HG03108 (cell line): ENCODE measurements around the gene TOMM6.
A peak's percentile ranks its signal among the peaks of the same experiment; 100 is the strongest.
"Not testable (repeated sequence)": the region's sequence is repeated elsewhere in the genome, so short reads cannot be mapped to it uniquely, and the experiment has no call there.

Source experiments
- ATAC-seq: cut with Tn5 transposase; IDR thresholded peaks from one replicate; pipeline ENCODE4 v1.9.1; 2021; ENCODE audit warnings: moderate library complexity; ENCODE audit not compliant: unreplicated experiment

The TOMM6 gene

DNA sequence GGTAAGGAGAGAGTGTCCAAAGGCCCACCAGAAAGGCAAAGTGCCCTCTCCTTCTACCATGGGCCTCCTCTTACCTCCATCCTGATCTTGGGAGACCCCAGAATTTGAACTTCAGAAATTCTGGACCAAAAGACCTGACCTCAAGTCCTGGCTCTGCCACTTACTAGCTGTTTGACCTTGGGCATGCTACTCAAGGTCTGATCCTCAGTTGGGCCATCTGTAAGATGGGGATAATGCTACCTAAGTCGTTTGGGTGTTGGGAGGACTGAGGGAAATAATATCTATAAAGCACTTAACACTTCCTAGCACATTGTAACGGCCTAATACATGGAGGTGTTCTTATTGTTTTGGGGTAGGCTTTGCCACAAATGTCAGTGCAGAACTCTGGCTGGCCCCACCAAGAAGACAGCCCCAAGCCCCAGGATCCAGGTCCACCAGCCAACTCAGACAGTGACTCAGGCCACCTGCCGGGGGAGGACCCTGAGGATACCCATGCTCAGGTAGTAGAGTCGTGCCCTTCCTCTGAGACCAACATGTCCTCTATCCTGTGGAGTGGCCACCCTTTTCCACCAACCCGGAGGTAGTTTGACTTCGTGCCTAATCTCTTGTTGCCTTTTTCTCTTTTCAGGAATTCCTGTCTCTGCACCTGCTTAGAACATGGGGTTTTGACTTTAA is 4.3 kb upstream of the TOMM6 start:
- no peak for ATAC-seq

DNA sequence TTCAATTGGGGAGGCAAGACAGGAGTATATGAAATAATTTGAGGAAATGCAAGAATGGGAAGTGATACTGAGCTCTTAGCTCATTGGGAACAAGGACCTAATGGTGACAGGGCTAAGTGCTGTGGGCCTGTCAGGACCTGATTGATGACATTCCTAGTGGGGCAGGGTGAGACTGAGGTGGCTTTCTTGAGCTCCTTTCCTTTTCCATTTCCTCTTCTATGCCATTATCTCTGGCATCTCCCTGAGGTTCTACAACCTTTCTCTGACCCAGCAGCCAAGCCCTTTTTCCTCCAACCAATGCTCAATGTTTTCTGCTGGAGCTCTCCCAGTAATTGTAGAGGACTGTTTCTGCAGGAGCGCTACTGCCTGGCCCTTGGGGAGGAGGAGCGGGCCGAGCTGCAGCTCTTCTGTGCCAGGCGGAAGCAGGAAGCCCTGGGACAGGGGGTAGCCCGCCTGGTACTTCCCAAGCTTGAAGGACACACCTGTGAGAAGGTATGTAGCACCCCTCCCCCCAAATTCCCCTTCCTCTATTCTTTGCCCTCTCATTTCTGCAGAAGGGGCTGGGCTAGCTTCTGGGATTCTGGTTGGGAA is 2.8 kb upstream of the TOMM6 start:
- ATAC-seq = no peak

GRCh38 chr6:41785254-41785653 is 2.2 kb upstream of the TOMM6 start:
- ATAC-seq = no peak

DNA sequence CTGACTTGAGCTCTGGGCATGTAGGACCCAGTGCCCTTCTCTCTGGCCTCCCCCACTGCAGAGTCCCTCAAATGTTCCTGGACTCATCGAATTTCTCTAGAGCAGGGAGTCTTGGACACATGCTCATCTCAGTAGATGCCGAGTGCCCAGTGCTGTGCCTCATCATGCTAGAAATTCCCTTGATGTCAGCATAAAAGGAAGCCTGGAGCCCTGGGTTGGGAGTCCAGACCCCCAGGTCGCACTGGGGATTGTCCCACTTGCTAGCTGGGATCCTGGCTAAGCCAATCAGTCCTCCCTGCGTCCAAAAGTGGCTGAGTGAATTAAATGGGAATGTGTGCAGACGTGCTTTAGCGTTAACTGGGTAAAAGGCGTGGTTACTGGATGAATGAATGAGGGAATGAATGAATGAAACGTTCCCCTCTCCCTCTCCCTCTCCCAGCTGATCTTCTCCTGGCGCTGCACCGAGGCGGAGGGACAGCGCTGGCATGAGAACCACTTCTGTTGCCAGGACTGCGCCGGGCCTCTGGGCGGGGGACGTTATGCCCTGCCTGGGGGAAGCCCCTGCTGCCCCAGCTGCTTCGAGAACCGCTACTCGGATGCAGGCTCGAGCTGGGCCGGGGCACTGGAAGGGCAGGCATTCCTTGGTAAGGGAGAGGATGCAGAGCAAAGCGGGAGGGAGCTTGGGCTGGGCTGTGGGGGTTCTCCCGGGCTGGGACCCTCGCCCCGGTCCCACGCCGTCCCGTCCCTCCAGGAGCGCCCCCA is 1.6 kb upstream of the TOMM6 start:
- no peak for ATAC-seq

DNA sequence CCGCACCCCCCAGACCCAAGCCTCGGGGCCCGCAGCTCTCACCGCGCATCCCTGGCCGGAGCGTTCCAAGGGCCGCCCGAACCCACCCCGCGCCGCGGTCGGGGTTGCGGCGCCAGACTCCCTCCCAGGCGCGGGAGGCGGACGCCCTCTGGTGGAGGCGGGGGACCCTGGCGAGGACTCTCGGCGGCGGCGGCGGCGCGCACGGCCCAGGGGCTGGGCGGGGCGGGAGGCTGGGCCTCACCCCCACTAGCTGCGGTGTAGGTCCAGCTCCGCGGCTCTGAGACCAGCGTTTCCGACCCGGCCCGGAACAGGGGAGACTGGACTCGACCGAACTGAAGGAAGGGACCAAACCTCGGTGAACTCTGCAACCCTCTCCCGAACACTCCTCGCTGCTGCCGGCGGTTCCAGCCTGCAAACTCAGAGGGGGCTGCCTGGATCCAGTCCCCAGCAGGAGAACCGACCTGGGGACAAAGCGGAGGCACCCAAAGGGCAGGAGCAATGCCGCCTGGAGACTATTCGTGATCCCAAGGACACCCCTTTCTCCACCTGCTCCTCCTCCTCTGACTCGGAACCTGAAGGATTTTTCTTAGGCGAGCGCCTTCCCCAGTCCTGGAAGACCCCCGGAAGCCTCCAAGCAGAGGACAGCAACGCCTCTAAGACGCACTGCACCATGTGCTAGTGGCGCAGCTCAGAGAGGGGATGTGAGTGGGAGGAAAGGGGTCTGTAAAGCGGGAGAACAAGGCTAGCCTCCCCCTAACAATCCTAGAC is 859 bp upstream of the TOMM6 start:
- peak; percentile 56 for ATAC-seq

DNA sequence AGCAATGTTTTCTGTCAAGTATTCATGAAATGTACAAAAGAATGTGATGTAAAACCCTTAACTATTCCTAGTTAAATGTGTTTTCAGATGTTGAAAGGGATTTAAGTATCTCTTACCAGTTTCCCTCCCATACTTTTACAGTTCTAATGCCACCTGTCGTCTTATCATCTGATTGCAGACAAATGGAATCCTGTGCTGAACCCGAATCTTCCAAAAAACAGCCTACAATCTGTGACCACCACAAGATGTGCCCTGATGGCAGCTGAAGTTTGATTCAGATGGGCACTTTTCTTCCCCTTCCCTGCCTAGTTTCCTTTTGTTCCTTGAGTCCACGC is 1.9 kb downstream of the TOMM6 start:
- no peak for ATAC-seq

DNA sequence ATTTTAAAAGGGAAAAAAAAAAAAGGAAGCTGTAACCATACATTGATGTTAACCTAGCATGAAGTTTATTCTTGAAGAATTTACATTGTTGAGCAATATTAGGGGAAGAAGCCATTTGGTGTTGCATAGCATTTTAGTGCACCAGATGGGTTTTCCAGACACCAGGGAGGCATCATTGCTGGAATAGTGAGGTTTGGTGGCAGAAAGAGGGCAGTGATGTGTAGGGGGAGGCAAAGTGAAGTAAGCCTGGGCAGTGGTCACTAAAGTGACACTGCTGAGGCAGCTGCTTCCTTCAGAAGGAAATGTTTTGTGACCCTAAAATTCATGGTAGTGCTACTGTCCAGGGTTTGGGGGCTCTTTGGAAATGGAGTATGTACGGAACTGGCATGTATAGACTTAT is 2.6 kb downstream of the TOMM6 start:
- ATAC-seq = no peak

DNA sequence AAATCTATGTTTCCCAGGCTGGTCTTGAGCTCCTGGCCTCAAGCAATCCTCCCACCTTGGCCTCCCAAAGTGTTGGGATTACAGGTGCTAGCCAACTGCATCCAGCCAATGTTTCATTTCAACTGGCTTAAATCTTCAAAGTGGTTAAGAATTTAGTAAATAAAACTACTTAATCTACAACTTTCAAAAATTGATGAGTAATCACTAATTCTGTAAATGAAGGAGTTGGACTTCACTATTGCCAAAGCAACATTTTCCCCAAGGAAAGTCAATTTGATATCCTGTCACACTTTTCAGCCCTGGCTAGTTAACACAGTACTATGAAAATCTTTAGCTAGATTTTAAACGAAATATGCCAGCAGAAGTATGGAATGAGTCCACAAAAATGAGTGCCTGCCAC is 3.8 kb downstream of the TOMM6 start:
- ATAC-seq = no peak

GRCh38 chr6:41791984-41792383 is 4.5 kb downstream of the TOMM6 start:
- ATAC-seq = no peak

- no peak for ATAC-seq
Measured at GRCh38 chr6:41796474-41796873, 9.0 kb downstream of the TOMM6 start.

DNA sequence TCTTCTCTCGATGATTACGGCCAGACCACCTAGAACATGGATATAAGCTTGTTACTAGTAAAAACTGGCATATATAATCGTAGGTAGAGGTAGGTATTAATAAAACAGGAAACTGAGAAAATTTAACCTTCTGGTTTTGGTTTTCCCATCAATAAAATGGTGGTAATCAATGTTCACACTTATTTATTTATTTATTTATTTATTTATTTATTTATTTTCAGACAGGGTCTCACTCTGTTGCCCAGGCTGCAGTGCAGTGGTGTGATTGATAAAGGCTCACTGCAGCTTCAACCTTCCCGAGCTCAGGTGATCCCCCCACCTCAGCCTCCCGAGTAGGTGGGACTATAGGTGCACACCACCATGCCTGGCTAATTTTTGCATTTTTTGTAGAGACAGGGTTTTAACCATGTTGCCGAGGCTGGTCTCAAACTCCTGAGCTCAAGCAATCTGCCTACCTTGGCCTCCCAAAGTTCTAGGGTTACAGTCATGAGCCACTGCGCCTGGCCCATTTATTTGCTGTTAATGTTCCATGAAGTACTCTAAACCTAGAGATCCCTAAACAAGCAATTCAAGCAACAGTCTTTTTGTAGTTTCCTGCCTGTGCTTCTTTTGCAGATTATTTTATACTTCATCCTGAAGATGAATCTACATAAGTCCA is 11.5 kb downstream of the TOMM6 start:
- ATAC-seq = no peak

DNA sequence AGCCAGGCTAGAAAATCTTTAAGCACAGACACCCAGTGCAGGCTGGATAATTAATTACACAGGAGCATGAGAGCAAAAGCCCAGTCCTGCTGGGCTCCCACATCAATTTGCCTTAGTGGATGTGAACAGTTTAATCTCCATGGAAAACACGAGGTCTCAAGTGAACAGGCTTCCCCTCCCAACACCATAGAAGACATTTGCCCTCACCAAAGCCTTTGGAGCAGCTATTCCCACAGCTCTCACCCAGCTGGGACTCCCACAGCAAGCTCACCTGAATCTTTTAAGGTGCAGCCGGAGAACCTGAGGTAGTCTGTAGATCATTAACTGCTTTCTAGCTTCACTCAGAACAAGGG is 12.0 kb downstream of the TOMM6 start:
- ATAC-seq = no peak

GRCh38 chr6:41801380-41801779 is 13.9 kb downstream of the TOMM6 start:
- ATAC-seq = no peak

DNA sequence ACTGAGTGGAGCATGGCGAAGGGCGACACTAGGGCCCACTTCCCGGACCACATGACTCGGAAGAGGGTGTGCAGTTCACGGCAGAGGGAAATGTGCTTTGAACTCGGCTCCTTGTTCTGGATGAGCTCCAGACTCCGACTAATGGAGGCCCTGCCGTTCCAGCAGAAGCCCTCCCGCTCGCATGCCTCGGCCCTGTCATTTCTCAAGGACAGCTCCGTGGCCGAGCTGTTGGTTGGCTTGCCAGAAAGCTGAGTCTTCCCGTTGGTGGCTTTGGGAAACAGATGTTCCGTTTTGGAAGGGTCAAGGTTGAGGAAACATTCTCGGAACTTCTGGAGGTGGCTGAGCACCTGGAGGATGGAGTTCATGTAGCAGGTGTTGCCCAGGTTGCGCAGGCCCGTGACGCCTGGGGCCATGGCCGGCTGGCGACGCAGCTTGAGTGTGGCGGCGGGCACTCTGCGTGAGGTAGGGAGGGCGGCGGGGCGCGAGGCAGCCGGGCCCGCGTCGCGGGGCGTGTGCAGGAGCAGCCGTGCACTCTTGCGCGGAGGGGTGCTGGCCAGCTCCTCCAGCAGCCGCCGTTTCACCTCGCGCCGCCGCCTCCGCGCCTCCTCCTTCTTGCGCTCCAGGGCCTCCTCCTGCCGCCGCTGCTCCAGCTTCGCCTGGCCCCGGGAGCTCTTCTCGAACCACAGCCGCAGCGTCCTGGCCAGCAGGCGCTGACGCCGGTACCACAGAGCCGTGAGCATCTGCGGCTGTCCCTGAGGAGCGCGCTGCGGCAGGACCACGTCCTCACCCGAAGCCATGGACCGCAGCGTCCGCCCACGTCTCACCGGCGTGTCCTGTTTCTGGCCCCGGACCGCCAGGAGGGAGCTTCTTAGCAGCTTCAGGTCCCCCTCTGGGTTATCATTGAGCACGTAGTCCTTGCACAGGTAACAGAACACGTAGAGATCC is 18.6 kb downstream of the TOMM6 start:
- no peak for ATAC-seq

GRCh38 chr6:41811095-41811494 is 23.6 kb downstream of the TOMM6 start:
- no peak for ATAC-seq

DNA sequence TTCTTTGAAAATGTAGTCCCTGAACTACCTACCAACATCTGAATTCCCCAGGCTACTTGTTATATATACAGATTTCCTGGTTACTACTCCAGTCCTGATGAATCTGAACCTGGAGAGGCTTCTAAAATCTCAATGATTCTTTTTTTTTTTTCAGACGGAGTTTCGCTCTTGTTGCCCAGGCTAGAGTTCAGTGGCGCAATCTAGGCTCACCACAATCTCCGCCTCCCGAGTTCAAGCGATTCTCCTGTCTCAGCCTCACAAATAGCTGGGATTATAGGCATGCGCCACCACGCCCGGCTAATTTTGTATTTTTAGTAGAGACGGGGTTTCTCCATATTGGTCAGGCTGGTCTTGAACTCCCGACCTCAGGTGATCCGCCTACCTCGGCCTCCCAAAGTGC is 24.5 kb downstream of the TOMM6 start:
- not testable (repeated sequence) for ATAC-seq

- ATAC-seq = no peak
Measured at GRCh38 chr6:41813469-41813868, 26.0 kb downstream of the TOMM6 start.

- ATAC-seq = no peak
Measured at GRCh38 chr6:41813956-41814355, 26.5 kb downstream of the TOMM6 start.

DNA sequence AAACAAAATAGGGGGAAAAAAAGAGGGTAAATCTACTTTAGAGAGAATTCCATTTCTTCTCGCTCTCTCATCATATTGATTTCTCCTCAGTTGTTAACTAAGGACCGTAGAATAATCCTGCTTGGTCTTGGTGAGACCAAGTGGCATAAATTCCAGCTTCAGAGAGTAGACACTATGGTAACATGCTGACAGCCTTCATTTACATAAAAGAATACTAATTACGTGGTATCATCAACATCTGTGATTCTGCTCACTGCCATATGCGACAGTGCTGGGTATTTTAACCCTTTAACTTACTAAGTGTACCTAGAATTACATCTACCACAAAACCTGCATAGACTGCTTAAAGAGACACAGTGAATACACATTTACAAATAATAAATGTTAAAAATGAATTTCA is 27.1 kb downstream of the TOMM6 start:
- no peak for ATAC-seq

DNA sequence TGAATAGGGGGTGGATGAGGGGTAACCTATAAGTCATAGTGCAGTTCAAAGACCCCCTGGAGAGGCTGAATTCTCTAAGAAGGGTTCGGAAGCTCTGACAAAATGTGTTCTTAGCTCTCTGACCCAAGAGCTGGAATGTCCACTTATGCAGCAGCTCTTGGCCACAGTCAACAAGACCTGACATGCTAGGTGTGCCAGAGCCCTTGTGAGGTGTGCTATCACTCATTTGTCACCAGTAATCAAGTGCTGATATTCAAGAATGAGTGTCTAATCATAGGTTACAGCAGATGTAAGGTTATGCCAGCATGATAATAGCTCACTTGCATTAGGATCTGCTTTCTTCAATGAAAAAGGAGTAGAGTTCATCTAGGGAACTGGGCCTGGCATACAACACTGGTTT is 28.1 kb downstream of the TOMM6 start:
- ATAC-seq = no peak
